GM19395 (cell line): ENCODE results near the gene CARMIL1.

ENCODE experiments used
- ATAC-seq: cut with Tn5 transposase; IDR thresholded peaks from one replicate; pipeline ENCODE4 v1.9.1; 2021; ENCODE audit warnings: mild to moderate bottlenecking, moderate library complexity; ENCODE audit not compliant: unreplicated experiment

Gene CARMIL1

DNA sequence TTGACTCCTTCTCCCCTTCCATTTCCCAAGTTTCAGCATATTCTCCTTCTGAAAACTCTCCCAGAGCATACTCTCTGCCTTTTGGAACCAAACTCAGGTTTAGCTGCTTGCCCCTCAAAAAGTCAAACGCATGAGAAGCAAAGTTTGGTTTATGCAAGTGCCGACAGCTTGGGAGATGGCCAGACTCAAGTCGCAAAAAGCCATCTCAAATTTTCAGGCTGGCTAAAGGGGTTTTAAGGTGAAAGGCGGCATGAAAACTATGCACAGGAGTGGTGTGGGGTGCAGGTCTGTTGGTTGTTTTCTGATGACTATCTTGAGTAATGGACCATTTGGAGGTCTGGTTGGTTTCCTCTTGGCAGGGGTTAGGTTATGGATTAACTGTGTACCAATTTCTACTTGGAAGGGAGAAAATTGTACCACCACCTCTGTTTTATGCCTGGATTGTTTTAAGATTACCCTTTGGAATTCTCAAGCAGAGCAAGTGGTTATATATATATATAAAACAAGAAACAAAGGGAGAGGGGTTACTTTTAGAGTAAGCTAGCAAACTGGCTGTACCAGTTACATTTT, 320.4 kb downstream of the CARMIL1 start:
- no peak for ATAC-seq

- ATAC-seq, result no peak
Observed at GRCh38 chr6:25601800-25602673, 322.9 kb downstream of the CARMIL1 start.

DNA sequence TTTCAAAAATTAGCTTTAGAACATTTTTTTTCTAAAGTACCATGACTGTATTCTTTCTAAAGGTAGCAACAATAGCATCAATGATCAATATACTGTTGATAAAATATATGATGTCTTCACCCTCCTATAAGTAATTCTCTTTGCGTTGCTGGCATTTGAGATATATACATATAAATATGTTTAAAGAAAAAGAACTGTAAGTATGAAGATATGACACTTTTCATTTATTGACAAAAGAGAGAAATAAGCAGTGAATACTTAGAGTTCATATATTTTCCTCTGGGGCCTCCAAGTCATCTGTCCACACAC, 323.5 kb downstream of the CARMIL1 start:
- ATAC-seq, result no peak

DNA sequence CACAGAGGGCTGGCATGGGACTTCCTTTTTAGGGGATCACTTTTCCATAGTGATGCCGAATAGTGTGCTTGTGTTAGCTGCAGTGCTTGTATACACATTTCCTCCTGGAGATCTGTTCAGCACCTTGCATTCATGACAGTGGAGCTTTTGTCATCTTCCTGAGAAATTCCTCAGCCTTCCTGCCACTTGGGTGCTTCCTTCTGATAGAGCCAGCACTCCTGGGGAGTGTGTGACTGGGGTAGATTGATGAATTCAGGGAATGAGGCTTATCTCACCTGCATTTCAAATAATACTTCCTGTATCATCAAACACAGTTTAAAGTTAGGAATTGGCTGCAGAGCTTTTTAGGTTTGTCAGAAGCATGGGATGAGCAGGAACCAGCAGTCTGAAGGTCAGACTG, 324.1 kb downstream of the CARMIL1 start:
- ATAC-seq, result no peak

DNA sequence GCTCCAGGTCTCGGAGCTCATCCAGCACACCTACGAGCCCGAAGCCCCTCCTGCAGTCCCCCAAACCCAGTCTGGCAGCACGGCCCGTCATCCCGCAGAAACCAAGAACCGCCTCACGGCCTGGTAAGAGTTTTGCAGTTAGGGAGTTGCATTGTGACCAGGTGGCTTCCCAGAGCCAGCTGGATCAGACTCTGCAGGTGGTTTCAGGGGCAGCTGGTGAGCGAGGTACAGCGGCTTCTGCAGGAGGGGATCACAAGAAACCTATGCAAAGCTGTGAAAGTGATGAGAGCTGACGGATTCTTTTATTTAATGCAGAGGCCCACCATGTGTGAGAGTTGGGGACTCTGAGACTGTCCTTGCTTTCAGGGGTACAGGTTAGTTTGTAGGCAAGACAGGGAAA, 327.0 kb downstream of the CARMIL1 start:
- ATAC-seq, result no peak

GRCh38 chr6:25608558-25609174, 329.5 kb downstream of the CARMIL1 start:
- ATAC-seq, result no peak

- no peak for ATAC-seq
Observed at GRCh38 chr6:25612666-25613065, 333.5 kb downstream of the CARMIL1 start.

- ATAC-seq, result no peak
Observed at GRCh38 chr6:25613415-25613814, 334.2 kb downstream of the CARMIL1 start.

GRCh38 chr6:25614052-25614451, 334.9 kb downstream of the CARMIL1 start:
- ATAC-seq, result no peak

- ATAC-seq, result no peak
Observed at GRCh38 chr6:25615471-25615870, 336.3 kb downstream of the CARMIL1 start.

- no peak for ATAC-seq
Observed at GRCh38 chr6:25617997-25618396, 338.8 kb downstream of the CARMIL1 start.

GRCh38 chr6:25619217-25619616, 340.0 kb downstream of the CARMIL1 start:
- no peak for ATAC-seq

DNA sequence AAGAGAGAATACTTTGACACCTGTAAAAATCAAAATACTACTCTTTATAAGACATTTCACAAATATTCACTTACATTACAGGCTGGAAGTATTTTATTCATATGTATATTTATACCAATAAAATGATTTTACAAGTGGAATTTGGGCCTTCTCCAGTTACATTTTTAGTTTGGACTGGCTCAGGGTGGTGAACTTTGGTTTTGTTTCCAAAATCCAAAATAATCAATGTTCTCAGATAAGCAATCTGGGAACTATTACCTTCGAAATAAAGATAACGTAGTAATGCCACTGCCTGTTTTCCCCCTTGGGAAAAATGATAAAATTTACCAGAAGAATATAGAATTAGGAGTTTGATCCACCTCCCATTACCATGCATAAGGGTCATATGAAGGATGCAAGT, 341.2 kb downstream of the CARMIL1 start:
- ATAC-seq, result no peak

DNA sequence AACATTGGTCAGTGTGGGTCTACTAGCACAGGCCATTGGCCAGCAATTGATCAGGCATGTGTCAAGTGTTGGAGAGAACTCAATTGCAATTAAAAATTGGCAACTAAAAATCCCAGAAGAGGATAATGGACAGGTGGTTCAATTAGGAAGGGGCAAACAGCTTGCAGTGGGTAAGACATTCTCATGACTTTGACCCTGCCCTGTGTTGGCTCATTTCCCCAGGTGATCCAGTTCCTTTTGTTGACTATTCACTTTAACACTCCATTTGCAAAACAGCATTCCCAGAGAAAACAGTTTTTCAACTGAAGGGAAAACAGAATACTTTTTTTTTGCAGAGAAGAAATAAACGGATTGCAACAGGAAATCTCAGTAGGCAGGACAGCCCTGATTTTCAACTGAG, 343.9 kb downstream of the CARMIL1 start:
- ATAC-seq, result no peak

DNA sequence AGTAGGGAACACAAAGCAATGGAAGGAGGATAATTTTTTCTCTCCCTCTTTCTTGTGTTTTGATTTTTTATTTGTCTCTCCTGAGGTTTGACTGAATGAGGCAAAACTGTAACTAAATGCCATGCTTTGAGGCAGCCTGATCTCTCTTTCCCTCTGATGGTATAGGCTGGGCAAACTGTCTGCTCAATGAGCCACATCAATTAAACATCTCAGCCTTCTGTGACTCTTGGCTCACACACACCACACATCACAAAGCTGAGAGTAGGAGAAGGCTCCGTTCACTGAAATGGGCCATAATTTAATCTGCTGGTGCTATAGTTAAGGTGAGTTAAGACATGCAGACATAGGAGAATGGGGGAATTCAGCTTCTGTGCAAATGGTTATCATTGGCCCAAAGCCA, 344.7 kb downstream of the CARMIL1 start:
- no peak for ATAC-seq

- ATAC-seq, result no peak
Observed at GRCh38 chr6:25627001-25627400, 347.8 kb downstream of the CARMIL1 start.

- ATAC-seq, result no peak
Observed at GRCh38 chr6:25628471-25629197, 349.5 kb downstream of the CARMIL1 start.

DNA sequence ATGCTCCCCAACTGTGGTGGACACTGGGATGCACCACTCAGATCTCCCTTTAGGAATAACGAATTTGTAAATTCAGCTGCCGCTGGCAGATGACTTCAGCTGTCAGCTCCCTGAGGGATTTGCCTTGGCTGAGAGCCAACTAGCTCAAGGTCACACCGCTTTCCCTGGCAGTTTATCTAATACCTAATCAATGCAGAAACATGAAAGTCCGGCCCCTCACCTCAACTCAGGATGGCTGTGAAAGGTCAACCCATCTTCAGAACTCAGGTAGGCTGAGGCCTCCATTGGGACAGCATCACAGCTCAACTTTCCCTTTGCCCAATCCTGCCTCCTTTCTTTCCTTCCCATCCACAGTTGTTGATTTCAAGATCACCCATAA, 350.0 kb downstream of the CARMIL1 start:
- no peak for ATAC-seq

DNA sequence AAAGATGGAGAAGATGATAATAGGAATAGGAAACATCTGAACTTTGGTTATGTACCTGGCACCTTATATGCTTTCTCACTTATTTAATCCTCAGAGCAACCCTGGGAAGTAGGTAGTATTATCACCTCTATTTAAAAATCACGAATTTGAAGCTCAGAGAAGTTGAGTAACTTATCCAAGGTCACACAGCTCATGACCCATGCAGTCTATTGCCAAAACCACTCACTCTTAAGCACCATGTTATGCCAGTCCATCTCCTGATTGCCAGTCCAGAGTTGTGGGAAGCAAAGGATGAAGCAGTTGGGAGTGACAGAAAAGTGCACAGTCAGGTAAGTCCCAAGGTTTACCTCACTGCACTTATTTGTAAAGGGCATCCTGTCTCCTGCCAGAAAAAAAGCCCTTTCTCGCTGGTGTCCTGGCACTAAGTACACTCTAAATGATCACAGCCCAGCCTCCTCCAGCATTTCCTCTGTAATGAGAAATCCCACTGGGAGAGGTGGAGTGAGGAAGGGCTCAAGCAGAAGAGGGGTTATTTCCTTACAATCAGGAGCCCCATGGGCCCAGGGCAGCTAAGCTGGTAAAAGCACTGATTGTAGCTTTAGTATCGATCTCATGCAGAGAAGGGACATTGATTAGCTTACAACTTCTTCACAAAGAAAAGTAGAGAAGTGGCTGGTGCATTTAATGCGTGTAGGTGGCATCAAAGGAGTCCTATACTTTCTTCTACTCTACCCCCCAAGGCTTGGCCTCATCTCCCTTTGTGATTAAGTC, 351.5 kb downstream of the CARMIL1 start:
- no peak for ATAC-seq

DNA sequence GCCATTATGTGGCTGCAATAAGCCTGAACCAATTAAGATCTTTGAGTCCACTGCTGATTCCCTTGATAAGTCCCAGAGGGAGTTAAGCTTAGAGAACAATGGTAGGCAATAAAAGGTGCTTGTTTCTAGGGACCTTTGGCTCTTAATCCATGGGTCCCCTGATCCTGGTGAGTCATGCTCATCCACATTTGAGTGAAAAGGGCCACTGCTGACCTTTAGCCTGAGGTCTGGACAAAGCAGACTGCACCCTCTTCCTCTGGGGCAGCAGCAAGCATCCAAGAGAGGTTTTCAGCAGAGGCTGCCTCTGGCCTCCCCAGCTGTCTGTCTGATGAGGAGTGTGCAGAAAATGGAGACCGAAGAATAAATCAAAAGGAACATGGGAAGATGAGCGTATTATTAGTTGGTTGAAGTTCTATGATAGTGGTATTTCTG, 356.7 kb downstream of the CARMIL1 start:
- ATAC-seq, result no peak

DNA sequence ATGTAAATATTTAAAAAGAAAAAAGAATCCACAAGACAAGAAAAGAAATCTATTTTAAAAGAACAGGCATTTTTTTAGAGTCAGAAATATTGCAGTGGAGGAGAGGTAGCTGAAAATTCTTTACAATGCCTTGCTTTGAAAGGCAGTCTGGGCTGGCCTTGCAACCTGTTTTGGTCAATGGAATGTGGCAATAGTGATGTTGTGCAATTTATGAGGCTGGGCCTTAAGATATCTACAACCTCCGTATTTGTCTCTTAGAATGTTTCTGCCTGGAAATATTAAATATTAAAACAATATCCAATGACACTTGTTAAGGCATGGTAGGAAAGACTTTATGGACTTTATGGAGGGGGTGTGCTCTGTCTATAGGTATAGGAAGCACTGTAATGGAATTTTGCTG, 358.0 kb downstream of the CARMIL1 start:
- no peak for ATAC-seq
